K562 (cell line): ENCODE measurements around the gene ALDOB.

Experiments
- CTCF ChIP-seq, 3 experiments: IDR thresholded peaks in 2 of 3; conservative IDR thresholded peaks in 1 of 3; 2 replicates each; pipeline ENCODE4 v1.5.1; 2011 to 2012; ENCODE audit warnings: low read length in 3 of 3, mild to moderate bottlenecking in 3 of 3, control low read depth in 2 of 3, improper control_type of control experiment in 1 of 3, inconsistent platforms in 1 of 3, low read depth in 1 of 3, mixed read lengths in 1 of 3, moderate library complexity in 1 of 3; ENCODE audit not compliant: insufficient read depth in 2 of 3
- KHSRP ChIP-seq: fragments of 450-650 bp; IDR thresholded peaks from 2 replicates; pipeline ENCODE4 v1.6.1; 2017
- MLLT1 ChIP-seq, 2 experiments: fragments of 450-650 bp; IDR thresholded peaks; 2 replicates each; pipeline ENCODE4 v1.6.1; 2016
- RFX1 ChIP-seq: fragments of 450-650 bp; IDR thresholded peaks from 2 replicates; pipeline ENCODE4 v1.6.1; 2016; ENCODE audit warnings: mild to moderate bottlenecking, moderate library complexity

- TF ChIP-seq RFX1 (no peak), MLLT1 (IDR thresholded peaks at IDR 0.05) (no peak), CTCF (IDR thresholded peaks at IDR 0.05 in 2 of 3, conservative IDR thresholded peaks at IDR 0.05 in 1 of 3; ENCODE audit: insufficient read depth in 2 of 3, low read depth in 1 of 3, low read length in 3 of 3) (peak; percentile 47 to 74 (median 55); a peak in 3 of 6 replicates), KHSRP (no peak)
Measured at GRCh38 chr9:101387871-101388506, 47.6 kb downstream of the ALDOB start.
